Heart left ventricle (tissue), 13 donors: Measurements from ENCODE around the gene DENND2C.

Experiments
- CTCF ChIP-seq, 12 donors: fragments of 200-600 bp; sonication (generic) in 4 of 12; IDR thresholded peaks; one replicate each; pipeline versions ENCODE4 v1.5.0 to v1.8.0; 2018 to 2022; ENCODE audit warnings: antibody characterized with exemption in 12 of 12, mild to moderate bottlenecking in 5 of 12
- POLR2A ChIP-seq, 2 donors: fragments of 450-650 bp; IDR thresholded peaks; one replicate each; pipeline ENCODE4 v1.6.1; 2017; ENCODE audit warnings: antibody characterized with exemption in 2 of 2, mild to moderate bottlenecking in 2 of 2, moderate library complexity in 2 of 2
- donor health status: ischemic (EF 13 %, LVEDD 7.1; RV severe dilation, severe dysfunction).
- donor health status: DM: no; HTN: yes; CAD: no.
- donor health status: DM: no; HTN: no; CAD: no.
- donor health status: ischemic (EF 25% LVEDD 6.9; RV normal size, moderate dysfunction).
- donor health status: ischemic (EF 25% LVEDD 5.7; RV mildly dilated, moderate dysfunction).
- donor health status: ischemic (EF 35%, LVEDD 5.7; RV mildly dilated, moderate dysfunction).
- donor health status: nonischemic (EF 11% LVEDD 7.7; RV severe dilation, severe dysfunction).
- donor health status: DM: yes; HTN: yes; CAD: no.
- donor health status: PGD.
- donor health status: ischemic (EF 29% LVEDD 5.4; RV normal size, mild dysfunction).
- donor health status: nonischemic (EF 23%, LVEDD 6.1; RV moderate dilation, normal function).

DNA sequence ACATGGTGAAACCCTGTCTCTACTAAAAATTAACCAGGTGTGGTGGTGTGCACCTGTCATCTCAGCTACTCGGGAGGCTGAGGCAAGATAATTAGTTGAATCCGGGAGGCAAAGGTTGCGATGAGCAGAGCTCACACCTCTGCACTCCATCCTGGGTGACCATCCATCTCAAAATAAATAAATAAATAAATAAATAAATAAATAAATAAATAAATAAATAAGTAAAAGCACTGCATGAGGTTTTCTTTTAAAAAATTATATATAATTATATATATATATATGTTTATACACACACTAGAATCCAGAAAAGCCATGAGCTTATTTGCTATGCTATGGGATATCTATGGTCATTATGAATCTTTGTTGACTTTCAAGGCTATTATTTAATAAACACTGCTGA, 23.1 kb upstream of the DENND2C start:
- TF ChIP-seq CTCF (IDR thresholded peaks at IDR 0.05) (no peak), POLR2A (IDR thresholded peaks at IDR 0.05) (no peak)
